Astrocyte (in vitro differentiated cells and primary cell): Measurements from ENCODE around the gene PPM1H.

Experiments used
- CTCF ChIP-seq: IDR thresholded peaks from 2 replicates; pipeline ENCODE4 v1.5.1; 2011; ENCODE audit warnings: low read depth, mild to moderate bottlenecking, inconsistent platforms, low read length, moderate library complexity; ENCODE audit not compliant: insufficient read depth
- EZH2 ChIP-seq: IDR thresholded peaks from 2 replicates; pipeline ENCODE4 v1.6.1; 2012; ENCODE audit warnings: mild to moderate bottlenecking, low read length, inconsistent platforms; ENCODE audit not compliant: insufficient read depth

DNA sequence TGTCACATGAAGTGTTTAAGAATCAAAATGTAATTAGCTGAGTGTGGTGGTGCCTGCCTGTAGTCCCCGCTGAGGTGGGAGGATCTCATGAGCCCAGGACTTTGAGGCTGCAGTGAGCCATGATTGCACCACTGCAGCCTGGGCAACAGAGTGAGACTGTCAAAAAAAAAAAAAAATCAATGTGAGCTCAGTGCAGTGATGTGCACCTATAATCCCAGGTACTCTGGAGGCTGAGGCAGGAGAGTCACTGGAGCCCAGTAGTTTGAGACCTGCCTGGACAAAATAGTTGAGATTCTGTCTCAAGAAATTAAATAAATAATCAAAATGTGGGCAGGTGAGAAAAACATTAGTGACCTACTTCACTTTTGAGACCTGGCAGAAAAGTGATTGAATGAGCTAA is 328.3 kb downstream of the PPM1H start:
- TF ChIP-seq CTCF (no peak), EZH2 (no peak)
